ENCODE measurements around the gene EFHC1. TPM values are rescaled to one million over a fixed set of nuclear protein-coding genes. Genes with fewer than 3 reads are reported as not detected.

Gene EFHC1
- total RNA-seq, 1 donor from 2014 or later: 25.6 TPM

- Mint-ChIP-seq H3K27me3 (ENCODE audit: unreplicated experiment) (peaks cover 9% of the 10 kb centered on the region), H3K4me1 (ENCODE audit: low read depth, unreplicated experiment) (peaks cover 28% of the 10 kb centered on the region), H3K36me3 (ENCODE audit: unreplicated experiment) (no peaks in the 10 kb centered on the region), H3K9me3 (ENCODE audit: unreplicated experiment) (peaks cover 3% of the 10 kb centered on the region), H3K27ac (ENCODE audit: unreplicated experiment) (no peak overlapping the region), H3K4me3 (ENCODE audit: unreplicated experiment) (peak overlapping the region; percentile 22)
- DNase-seq: no peak
- no peak for TF ChIP-seq CTCF (IDR thresholded peaks at IDR 0.05; ENCODE audit: partially characterized antibody, unreplicated experiment)
Measured at GRCh38 chr6:52571099-52571755, 151.1 kb downstream of the EFHC1 start.

- H3K4me1 Mint-ChIP-seq (ENCODE audit: low read depth, unreplicated experiment): peaks cover 29% of the 10 kb centered on the region
- no peaks in the 10 kb centered on the region for H3K36me3 Mint-ChIP-seq (ENCODE audit: unreplicated experiment)
- H3K27ac Mint-ChIP-seq (ENCODE audit: unreplicated experiment): no peak overlapping the region
- TF ChIP-seq CTCF (IDR thresholded peaks at IDR 0.05; ENCODE audit: partially characterized antibody, unreplicated experiment): no peak
- peaks cover 3% of the 10 kb centered on the region for H3K9me3 Mint-ChIP-seq (ENCODE audit: unreplicated experiment)
- no peak overlapping the region for H3K4me3 Mint-ChIP-seq (ENCODE audit: unreplicated experiment)
- H3K27me3 Mint-ChIP-seq (ENCODE audit: unreplicated experiment): peaks cover 7% of the 10 kb centered on the region
- no peak for DNase-seq
Measured at GRCh38 chr6:52572536-52572935, 152.4 kb downstream of the EFHC1 start.

GRCh38 chr6:52573295-52573694 lies 153.2 kb downstream of the EFHC1 start:
- no peaks in the 10 kb centered on the region for H3K36me3 Mint-ChIP-seq (ENCODE audit: unreplicated experiment)
- H3K4me1 Mint-ChIP-seq (ENCODE audit: low read depth, unreplicated experiment): peaks cover 30% of the 10 kb centered on the region
- peaks cover 10% of the 10 kb centered on the region for H3K27me3 Mint-ChIP-seq (ENCODE audit: unreplicated experiment)
- no peak for DNase-seq
- no peak overlapping the region for H3K27ac Mint-ChIP-seq (ENCODE audit: unreplicated experiment)
- no peak for TF ChIP-seq CTCF (IDR thresholded peaks at IDR 0.05; ENCODE audit: partially characterized antibody, unreplicated experiment)
- H3K4me3 Mint-ChIP-seq (ENCODE audit: unreplicated experiment): no peak overlapping the region
- H3K9me3 Mint-ChIP-seq (ENCODE audit: unreplicated experiment): peaks cover 3% of the 10 kb centered on the region

Other genes with a start within 250 kb of the EFHC1 start
- not detected for gene IL17A, start 234.0 kb upstream of the EFHC1 start, total RNA-seq (ENCODE audit: unreplicated experiment)
- gene IL17F, start 175.8 kb upstream of the EFHC1 start, total RNA-seq (ENCODE audit: unreplicated experiment): not detected
- gene MCM3, start 135.6 kb upstream of the EFHC1 start, total RNA-seq (ENCODE audit: unreplicated experiment): 21.5 TPM
- gene PAQR8, start 58.2 kb upstream of the EFHC1 start, total RNA-seq (ENCODE audit: unreplicated experiment): 2.7 TPM
- 16.2 TPM for gene TRAM2, start 156.7 kb downstream of the EFHC1 start, total RNA-seq (ENCODE audit: unreplicated experiment)

Measured in glutamatergic neuron (in vitro differentiated cells).